ENCODE results near the gene RAVER1. TPM values are rescaled to one million over a fixed set of nuclear protein-coding genes. Genes with fewer than 3 reads are reported as not detected.

RAVER1 gene
- total and polyA plus RNA-seq, 2 of the 13 experiments (the other 11 are each of a cell fraction or from before 2014, with no cell fraction given), result 3.6 to 7.9 TPM

DNA sequence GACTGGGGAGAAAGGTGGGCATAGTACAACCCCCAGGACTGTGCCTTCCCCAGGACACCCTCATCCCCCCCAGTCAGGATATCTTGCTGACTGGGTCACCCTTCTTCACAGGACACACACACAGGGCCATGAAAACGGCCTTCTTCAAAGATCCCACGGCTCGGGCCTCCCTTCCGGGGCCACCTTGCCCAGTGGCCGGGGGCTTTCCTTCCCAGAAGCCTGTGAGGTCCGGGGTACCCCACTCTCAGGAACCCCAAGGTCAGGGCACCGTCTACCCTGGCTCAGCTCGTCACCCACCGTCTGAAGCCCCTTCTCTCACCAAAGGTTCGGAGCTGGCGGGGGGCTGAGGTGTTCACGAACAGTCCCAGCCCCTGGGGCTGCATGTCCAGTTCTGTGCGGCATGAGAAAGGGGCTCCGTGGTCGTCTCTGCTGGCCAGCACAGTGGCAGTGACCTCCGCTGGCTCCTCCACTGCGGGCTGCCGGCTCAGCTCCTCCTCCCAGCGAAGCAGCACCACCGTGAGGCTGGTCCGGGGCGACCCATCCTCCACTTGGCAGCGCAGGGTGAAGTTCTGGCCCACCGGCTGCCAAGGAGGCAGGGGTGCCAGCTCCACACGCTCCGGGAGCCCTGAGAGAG lies 2.1 kb upstream of the RAVER1 start (continued):
- peak; percentile 30; the same call in 1 of the 2 replicates for TF ChIP-seq THAP11 (CRISPR knock-in tag; IDR thresholded peaks at IDR 0.05)
- TF ChIP-seq STAT5B (CRISPR knock-in tag; IDR thresholded peaks at IDR 0.05), result no peak
- TF ChIP-seq NPAS2 (CRISPR knock-in tag; IDR thresholded peaks at IDR 0.05; ENCODE audit: borderline replicate concordance), result no peak
- 0 out of 2 replicates have a peak, but pooled peaks have one; percentile 12 for TF ChIP-seq FOXA3 (CRISPR knock-in tag; IDR thresholded peaks at IDR 0.05)
- no peak; the same call in 2 of the 3 replicates for TF ChIP-seq MXI1 (IDR thresholded peaks at IDR 0.05; ENCODE audit: borderline replicate concordance, low read depth, low read length)
- TF ChIP-seq, protein P1, sequence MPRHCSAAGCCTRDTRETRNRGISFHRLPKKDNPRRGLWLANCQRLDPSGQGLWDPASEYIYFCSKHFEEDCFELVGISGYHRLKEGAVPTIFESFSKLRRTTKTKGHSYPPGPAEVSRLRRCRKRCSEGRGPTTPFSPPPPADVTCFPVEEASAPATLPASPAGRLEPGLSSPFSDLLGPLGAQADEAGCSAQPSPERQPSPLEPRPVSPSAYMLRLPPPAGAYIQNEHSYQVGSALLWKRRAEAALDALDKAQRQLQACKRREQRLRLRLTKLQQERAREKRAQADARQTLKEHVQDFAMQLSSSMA (CRISPR knock-in tag; IDR thresholded peaks at IDR 0.05), result no peak
- no peak for TF ChIP-seq ZNF354B (CRISPR knock-in tag; IDR thresholded peaks at IDR 0.05)
- TF ChIP-seq, protein P2, sequence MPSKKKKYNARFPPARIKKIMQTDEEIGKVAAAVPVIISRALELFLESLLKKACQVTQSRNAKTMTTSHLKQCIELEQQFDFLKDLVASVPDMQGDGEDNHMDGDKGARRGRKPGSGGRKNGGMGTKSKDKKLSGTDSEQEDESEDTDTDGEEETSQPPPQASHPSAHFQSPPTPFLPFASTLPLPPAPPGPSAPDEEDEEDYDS (CRISPR knock-in tag; IDR thresholded peaks at IDR 0.05), result 0 out of 2 replicates have a peak, but pooled peaks have one; percentile 11
- no peak for TF ChIP-seq CCAR2 (optimal IDR thresholded peaks at IDR 0.05; ENCODE audit: low read depth, low read length)
- no peak for TF ChIP-seq ZNF552 (CRISPR knock-in tag; IDR thresholded peaks at IDR 0.05; ENCODE audit: borderline replicate concordance)
- TF ChIP-seq, protein P3, sequence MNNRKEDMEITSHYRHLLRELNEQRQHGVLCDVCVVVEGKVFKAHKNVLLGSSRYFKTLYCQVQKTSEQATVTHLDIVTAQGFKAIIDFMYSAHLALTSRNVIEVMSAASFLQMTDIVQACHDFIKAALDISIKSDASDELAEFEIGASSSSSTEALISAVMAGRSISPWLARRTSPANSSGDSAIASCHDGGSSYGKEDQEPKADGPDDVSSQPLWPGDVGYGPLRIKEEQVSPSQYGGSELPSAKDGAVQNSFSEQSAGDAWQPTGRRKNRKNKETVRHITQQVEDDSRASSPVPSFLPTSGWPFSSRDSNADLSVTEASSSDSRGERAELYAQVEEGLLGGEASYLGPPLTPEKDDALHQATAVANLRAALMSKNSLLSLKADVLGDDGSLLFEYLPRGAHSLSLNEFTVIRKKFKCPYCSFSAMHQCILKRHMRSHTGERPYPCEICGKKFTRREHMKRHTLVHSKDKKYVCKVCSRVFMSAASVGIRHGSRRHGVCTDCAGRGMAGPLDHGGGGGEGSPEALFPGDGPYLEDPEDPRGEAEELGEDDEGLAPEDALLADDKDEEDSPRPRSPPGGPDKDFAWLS (CRISPR knock-in tag; IDR thresholded peaks at IDR 0.05; ENCODE audit: borderline replicate concordance), result no peak
- TF ChIP-seq ZNF772 (CRISPR knock-in tag; IDR thresholded peaks at IDR 0.05), result no peak
- TF ChIP-seq, protein P4, sequence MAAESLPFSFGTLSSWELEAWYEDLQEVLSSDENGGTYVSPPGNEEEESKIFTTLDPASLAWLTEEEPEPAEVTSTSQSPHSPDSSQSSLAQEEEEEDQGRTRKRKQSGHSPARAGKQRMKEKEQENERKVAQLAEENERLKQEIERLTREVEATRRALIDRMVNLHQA (CRISPR knock-in tag; IDR thresholded peaks at IDR 0.05), result no peak
- TF ChIP-seq ZNF431 (CRISPR knock-in tag; IDR thresholded peaks at IDR 0.05; ENCODE audit: borderline replicate concordance, low read depth), result 0 out of 2 replicates have a peak, but pooled peaks have one; percentile 30
- no peak for TF ChIP-seq NONO (IDR thresholded peaks at IDR 0.05)
- peak; percentile 36; the same call in 1 of the 2 replicates for TF ChIP-seq NONO (CRISPR knock-in tag; conservative IDR thresholded peaks at IDR 0.05)
- TF ChIP-seq HIVEP1 (CRISPR knock-in tag; IDR thresholded peaks at IDR 0.05), result no peak
- TF ChIP-seq TAF1 (CRISPR knock-in tag; IDR thresholded peaks at IDR 0.05), result no peak
- TF ChIP-seq ZNF468 (CRISPR knock-in tag; IDR thresholded peaks at IDR 0.05), result no peak
- TF ChIP-seq, protein P5, sequence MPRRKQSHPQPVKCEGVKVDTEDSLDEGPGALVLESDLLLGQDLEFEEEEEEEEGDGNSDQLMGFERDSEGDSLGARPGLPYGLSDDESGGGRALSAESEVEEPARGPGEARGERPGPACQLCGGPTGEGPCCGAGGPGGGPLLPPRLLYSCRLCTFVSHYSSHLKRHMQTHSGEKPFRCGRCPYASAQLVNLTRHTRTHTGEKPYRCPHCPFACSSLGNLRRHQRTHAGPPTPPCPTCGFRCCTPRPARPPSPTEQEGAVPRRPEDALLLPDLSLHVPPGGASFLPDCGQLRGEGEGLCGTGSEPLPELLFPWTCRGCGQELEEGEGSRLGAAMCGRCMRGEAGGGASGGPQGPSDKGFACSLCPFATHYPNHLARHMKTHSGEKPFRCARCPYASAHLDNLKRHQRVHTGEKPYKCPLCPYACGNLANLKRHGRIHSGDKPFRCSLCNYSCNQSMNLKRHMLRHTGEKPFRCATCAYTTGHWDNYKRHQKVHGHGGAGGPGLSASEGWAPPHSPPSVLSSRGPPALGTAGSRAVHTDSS (CRISPR knock-in tag; conservative IDR thresholded peaks at IDR 0.05), result no peak
- TF ChIP-seq, protein P6, sequence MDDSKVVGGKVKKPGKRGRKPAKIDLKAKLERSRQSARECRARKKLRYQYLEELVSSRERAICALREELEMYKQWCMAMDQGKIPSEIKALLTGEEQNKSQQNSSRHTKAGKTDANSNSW (CRISPR knock-in tag; IDR thresholded peaks at IDR 0.05; ENCODE audit: borderline replicate concordance), result no peak
- TF ChIP-seq KLF11 (CRISPR knock-in tag; IDR thresholded peaks at IDR 0.05), result no peak
- no peak for TF ChIP-seq RARA (CRISPR knock-in tag; IDR thresholded peaks at IDR 0.05)
- TF ChIP-seq HNF4A (CRISPR knock-in tag; IDR thresholded peaks at IDR 0.05), result no peak
- TF ChIP-seq MED1 (CRISPR knock-in tag; IDR thresholded peaks at IDR 0.05), result peak; percentile 43; the same call in 1 of the 2 replicates
- TF ChIP-seq PCBP2 (optimal IDR thresholded peaks at IDR 0.05; ENCODE audit: low read depth, low read length, poor library complexity, severe bottlenecking), result no peak
- no peak for TF ChIP-seq SIN3A (IDR thresholded peaks at IDR 0.05; ENCODE audit: borderline replicate concordance, low read depth, low read length)
- no peak for TF ChIP-seq KDM1A (CRISPR knock-in tag; IDR thresholded peaks at IDR 0.05)

Measured in HepG2 (cell line).